A549 (cell line): ENCODE measurements around the gene AK3. TPM values are rescaled to one million over a fixed set of nuclear protein-coding genes. Genes with fewer than 3 reads are reported as not detected.

Source experiments
- ATAC-seq, 2 experiments: fragments of 200-7000 bp in 1 of 2; fragments of >200 bp in 1 of 2; cut with Nextera tagmentation in 1 of 2; cut with Tn5 transposase in 1 of 2; 3 replicates each; pipeline versions ENCODE4 v1.8.0 to v1.9.1; 2018 to 2020; ENCODE audit warnings: mild to moderate bottlenecking in 1 of 2, moderate library complexity in 1 of 2
- CTCF ChIA-PET: fragments of 300-600 bp; sonication (Branson Sonifier 250); formaldehyde crosslinking; extraction: SDS; loops from one replicate; lab custom pipeline; 2021; ENCODE audit warnings: antibody characterized with exemption, inconsistent platforms; lab: Yijun Ruan, JAX
- POLR2A ChIA-PET: fragments of 350-600 bp; formaldehyde crosslinking; extraction: SDS; loops from one replicate; lab custom pipeline; 2021; ENCODE audit warnings: antibody characterized with exemption, inconsistent platforms; lab: Yijun Ruan, JAX
- DNase-seq, 2 experiments: peaks; one replicate each; pipeline versions ENCODE4 v3.0.0 to v3.0.0-alpha.2; 2011 to 2016; ENCODE audit warnings: low read depth in 1 of 2, low spot score in 1 of 2
- FAIRE-seq: peaks from 2 replicates; lab custom pipeline; 2011; peaks lifted over from hg19 to GRCh38; lab: Jason Lieb, UNC
- H3K27ac ChIP-seq, 2 experiments: fragments of >200 bp; sonication (Bioruptor Twin); formaldehyde crosslinking; 3 replicates each; pipeline ENCODE4 v1.5.1; 2016 to 2017
- H3K4me1 ChIP-seq: fragments of >200 bp; sonication (Bioruptor Twin); formaldehyde crosslinking; 3 replicates; pipeline ENCODE4 v1.6.1; 2016
- H3K4me2 ChIP-seq: fragments of >200 bp; sonication (Bioruptor Twin); formaldehyde crosslinking; 3 replicates; pipeline ENCODE4 v1.6.1; 2016
- H3K4me3 ChIP-seq: fragments of >200 bp; sonication (Bioruptor Twin); formaldehyde crosslinking; 3 replicates; pipeline ENCODE4 v1.5.1; 2016
- H3K9me3 ChIP-seq: fragments of >200 bp; sonication (Bioruptor Twin); formaldehyde crosslinking; 3 replicates; pipeline ENCODE4 v1.6.1; 2016
- ATOH8 ChIP-seq: fragments of 250-450 bp; sonication (Bioruptor Pico); IDR thresholded peaks from 2 replicates; pipeline ENCODE4 v1.5.0; 2020; ENCODE audit warnings: low read depth, mild to moderate bottlenecking, moderate library complexity
- BCL3 ChIP-seq: fragments of >200 bp; sonication (Bioruptor Twin); formaldehyde crosslinking; IDR thresholded peaks from 3 replicates; pipeline ENCODE4 v1.6.1; 2016
- CBX2 ChIP-seq: fragments of 200-600 bp; sonication (generic); IDR thresholded peaks from 2 replicates; pipeline ENCODE4 v1.6.1; 2016; ENCODE audit warnings: low read depth, mild to moderate bottlenecking, borderline replicate concordance
- CHD2 ChIP-seq: fragments of 150-350 bp; IDR thresholded peaks from 2 replicates; pipeline ENCODE4 v1.6.1; 2014; ENCODE audit warnings: low read length; ENCODE audit not compliant: partially characterized antibody
- CHD4 ChIP-seq: fragments of 200-600 bp; sonication (generic); IDR thresholded peaks from 2 replicates; pipeline ENCODE4 v1.6.1; 2016; ENCODE audit warnings: antibody characterized with exemption, mild to moderate bottlenecking, borderline replicate concordance
- EHMT2 ChIP-seq: fragments of 200-600 bp; sonication (generic); IDR thresholded peaks from 2 replicates; pipeline ENCODE4 v1.6.1; 2016; ENCODE audit warnings: antibody characterized with exemption, low read depth, mild to moderate bottlenecking, moderate library complexity
- FOSL2 ChIP-seq, 2 experiments: fragments of 450-650 bp in 1 of 2; fragments of >200 bp in 1 of 2; sonication (Bioruptor Twin) in 1 of 2; formaldehyde crosslinking; IDR thresholded peaks; 2 replicates each; pipeline versions ENCODE4 v1.5.0 to v1.6.1; 2016 to 2020; ENCODE audit warnings: mild to moderate bottlenecking in 1 of 2, moderate library complexity in 1 of 2
- GATA3 ChIP-seq: IDR thresholded peaks from 2 replicates; pipeline ENCODE4 v1.6.1; 2012; ENCODE audit warnings: borderline replicate concordance
- HES2 ChIP-seq: fragments of >200 bp; sonication (Bioruptor Twin); formaldehyde crosslinking; IDR thresholded peaks from 2 replicates; pipeline ENCODE4 v1.6.1; 2016
- HEYL ChIP-seq: fragments of 250-450 bp; sonication (Bioruptor Pico); IDR thresholded peaks from 2 replicates; pipeline ENCODE4 v1.8.0; 2021; ENCODE audit warnings: mild to moderate bottlenecking, moderate library complexity
- KDM1A ChIP-seq: fragments of 200-600 bp; sonication (generic); IDR thresholded peaks from 2 replicates; pipeline ENCODE4 v1.6.1; 2016; ENCODE audit warnings: low read depth, mild to moderate bottlenecking
- MYC ChIP-seq: IDR thresholded peaks from 2 replicates; pipeline ENCODE4 v1.6.1; 2012; ENCODE audit warnings: mild to moderate bottlenecking, inconsistent platforms, low read length, improper control_type of control experiment, borderline replicate concordance
- NFE2L2 ChIP-seq: fragments of 150-350 bp; conservative IDR thresholded peaks from 2 replicates; pipeline ENCODE4 v1.6.1; 2014; ENCODE audit warnings: low read length
- NPAS2 ChIP-seq: fragments of 250-450 bp; sonication (Bioruptor Pico); IDR thresholded peaks from 2 replicates; pipeline ENCODE4 v1.8.0; 2022; ENCODE audit warnings: mild to moderate bottlenecking, moderate library complexity, borderline replicate concordance
- NR3C1 ChIP-seq: fragments of >200 bp; sonication (Bioruptor Twin); formaldehyde crosslinking; IDR thresholded peaks from 3 replicates; pipeline ENCODE4 v1.6.1; 2017
- POLR2A ChIP-seq: IDR thresholded peaks from 2 replicates; pipeline ENCODE4 v1.6.1; 2012; ENCODE audit warnings: mild to moderate bottlenecking, low read length
- POLR2AphosphoS2 ChIP-seq: conservative IDR thresholded peaks from 2 replicates; pipeline ENCODE4 v1.6.1; 2012; ENCODE audit warnings: low read length, improper control_type of control experiment, inconsistent platforms
- RAD21 ChIP-seq, 2 experiments: fragments of >200 bp in 1 of 2; sonication (Bioruptor Twin) in 1 of 2; formaldehyde crosslinking in 1 of 2; IDR thresholded peaks in 1 of 2; conservative IDR thresholded peaks in 1 of 2; 2 replicates in 1 of 2; 3 replicates in 1 of 2; pipeline ENCODE4 v1.6.1; 2012 to 2018; ENCODE audit warnings: inconsistent platforms in 1 of 2
- RNF2 ChIP-seq: fragments of 200-600 bp; sonication (generic); IDR thresholded peaks from 2 replicates; pipeline ENCODE4 v1.6.1; 2016; ENCODE audit warnings: low read depth, mild to moderate bottlenecking, antibody characterized with exemption, moderate library complexity, borderline replicate concordance
- TFCP2L1 ChIP-seq: fragments of 250-450 bp; sonication (Bioruptor Pico); IDR thresholded peaks from 2 replicates; pipeline ENCODE4 v1.5.0; 2021; ENCODE audit warnings: mild to moderate bottlenecking
- ZC3H11A ChIP-seq: fragments of 450-650 bp; IDR thresholded peaks from 2 replicates; pipeline ENCODE4 v1.6.1; 2014; ENCODE audit warnings: antibody characterized with exemption, mild to moderate bottlenecking
- ZSCAN20 ChIP-seq: fragments of 250-450 bp; sonication (Bioruptor Pico); IDR thresholded peaks from 2 replicates; pipeline ENCODE4 v1.8.0; 2022; ENCODE audit warnings: mild to moderate bottlenecking, moderate library complexity
- whole genome bisulfite sequencing: methylation state at CpG from one replicate; pipeline ENCODE4 v1.1.6; 2017; ENCODE audit errors: missing lambda C conversion rate; 5-methylcytosine and 5-hydroxymethylcytosine counted together
- polyA plus RNA-seq, 4 experiments: library from polyadenylated mRNA; depleted of rRNA in 3 of 4; stranded (reverse); fragments of >200 nt; fragmentation: RNase III in 1 of 4; extraction: RNeasy Plus Mini Kit Qiagen cat#74134 plus additional on column Dnase treatment in 1 of 4; gene quantifications; 2 replicates in 3 of 4; 3 replicates in 1 of 4; pipeline ENCODE4 v1.2.3, GENCODE V29; 2011 to 2017
- TF ChIP-seq, protein P1 (sequence below): fragments of 250-450 bp; sonication (Bioruptor Pico); IDR thresholded peaks from 2 replicates; pipeline ENCODE4 v1.5.0; 2021; ENCODE audit warnings: mild to moderate bottlenecking, moderate library complexity, borderline replicate concordance

The AK3 gene
- polyA plus RNA-seq, 2 of the 4 experiments (the other 2 are of a cell fraction): 51.0 to 83.0 TPM

GRCh38 chr9:4686584-4686983, 54.4 kb downstream of the AK3 start (continued):
- no peak for TF ChIP-seq CBX2
- TF ChIP-seq POLR2A: no peak
- no peak for TF ChIP-seq EHMT2
- TF ChIP-seq, protein P1, sequence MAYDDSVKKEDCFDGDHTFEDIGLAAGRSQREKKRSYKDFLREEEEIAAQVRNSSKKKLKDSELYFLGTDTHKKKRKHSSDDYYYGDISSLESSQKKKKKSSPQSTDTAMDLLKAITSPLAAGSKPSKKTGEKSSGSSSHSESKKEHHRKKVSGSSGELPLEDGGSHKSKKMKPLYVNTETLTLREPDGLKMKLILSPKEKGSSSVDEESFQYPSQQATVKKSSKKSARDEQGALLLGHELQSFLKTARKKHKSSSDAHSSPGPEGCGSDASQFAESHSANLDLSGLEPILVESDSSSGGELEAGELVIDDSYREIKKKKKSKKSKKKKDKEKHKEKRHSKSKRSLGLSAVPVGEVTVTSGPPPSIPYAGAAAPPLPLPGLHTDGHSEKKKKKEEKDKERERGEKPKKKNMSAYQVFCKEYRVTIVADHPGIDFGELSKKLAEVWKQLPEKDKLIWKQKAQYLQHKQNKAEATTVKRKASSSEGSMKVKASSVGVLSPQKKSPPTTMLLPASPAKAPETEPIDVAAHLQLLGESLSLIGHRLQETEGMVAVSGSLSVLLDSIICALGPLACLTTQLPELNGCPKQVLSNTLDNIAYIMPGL (CRISPR knock-in tag): no peak
- no peak for TF ChIP-seq RNF2

DNA sequence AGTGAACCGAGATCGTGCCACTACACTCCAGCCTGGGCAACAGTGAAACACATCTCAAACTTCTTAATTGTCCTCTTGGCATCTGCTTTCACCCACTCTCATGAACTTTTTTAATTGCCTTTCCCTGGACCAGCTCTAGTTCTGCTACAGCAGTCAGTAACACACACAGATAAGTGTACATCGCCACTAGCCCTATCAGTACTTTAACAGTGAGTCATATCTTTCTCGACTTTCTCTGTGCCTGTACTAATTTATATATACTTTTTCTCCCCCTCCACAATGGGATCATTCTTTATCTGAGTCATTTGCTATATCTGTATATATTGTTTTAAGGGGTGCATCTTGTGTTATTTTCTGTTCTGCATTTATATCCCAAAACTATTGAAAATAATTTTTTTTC, 54.9 kb downstream of the AK3 start:
- Histone ChIP-seq H3K4me1 (peaks cover 6% of the 10 kb centered on the region; the same call in 2 of the 3 replicates), H3K4me3 (no peak overlapping the region), H3K9me3 (no peaks in the 10 kb centered on the region), H3K27ac (no peak overlapping the region), H3K4me2 (no peak overlapping the region)
- FAIRE-seq (no peak), DNase-seq (no peak), ATAC-seq (no peak)
- WGBS: 75% methylated on average over 4 of the region's 4 CpGs
- POLR2A ChIA-PET: no interaction called here
- CTCF ChIA-PET: no interaction called here
- no peak for TF ChIP-seq BCL3
- no peak for TF ChIP-seq GATA3
- no peak for TF ChIP-seq NFE2L2
- no peak for TF ChIP-seq FOSL2 (IDR thresholded peaks at IDR 0.05)
- no peak for TF ChIP-seq FOSL2 (CRISPR knock-in tag; IDR thresholded peaks at IDR 0.05)
- TF ChIP-seq ZC3H11A: no peak

DNA sequence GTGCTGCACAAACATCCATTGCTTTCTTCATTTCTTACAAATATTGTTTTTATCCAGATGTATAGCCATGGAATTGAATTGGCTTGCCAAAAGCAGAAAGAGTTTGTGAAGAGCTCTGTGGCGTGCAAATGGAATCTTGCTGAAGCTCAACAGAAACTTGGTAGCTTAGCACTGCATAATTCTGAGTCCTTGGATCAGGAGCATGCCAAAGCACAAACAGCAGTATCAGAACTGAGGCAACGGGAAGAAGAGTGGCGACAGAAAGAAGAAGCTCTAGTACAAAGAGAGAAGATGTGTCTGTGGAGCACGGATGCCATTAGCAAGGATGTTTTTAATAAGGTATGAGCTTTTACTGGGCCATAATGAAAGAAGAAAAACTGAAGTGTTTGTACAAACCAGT, 56.2 kb downstream of the AK3 start:
- Histone ChIP-seq H3K27ac (no peak overlapping the region), H3K4me3 (no peak overlapping the region), H3K4me1 (peaks cover 12% of the 10 kb centered on the region; the same call in 2 of the 3 replicates), H3K4me2 (no peak overlapping the region), H3K9me3 (no peaks in the 10 kb centered on the region)
- no peak for DNase-seq
- no peak for ATAC-seq
- CTCF ChIA-PET: interaction anchor here (0.9 to 2.1 kb wide), 3 partner anchors 25 to 74 kb away, joined by 3 to 8 read pairs (median 3); partner anchors contain the start of gene AK3
- TF ChIP-seq RAD21 (conservative IDR thresholded peaks at IDR 0.05 in 1 of 2, IDR thresholded peaks at IDR 0.05 in 1 of 2) (no peak), CHD4 (no peak), CHD2 (no peak), HES2 (no peak), NR3C1 (no peak), TFCP2L1 (CRISPR knock-in tag) (no peak), ATOH8 (CRISPR knock-in tag) (no peak), HEYL (no peak), MYC (no peak), POLR2AphosphoS2 (no peak), NPAS2 (CRISPR knock-in tag) (no peak), ZSCAN20 (CRISPR knock-in tag) (no peak), KDM1A (no peak)
- TF ChIP-seq, protein P1 (CRISPR knock-in tag): no peak
- WGBS: 94% methylated on average over 4 of the region's 4 CpGs
- FAIRE-seq: no peak
- POLR2A ChIA-PET: no interaction called here
